Measurements from ENCODE around the gene DMPK.
"Not testable (repeated sequence)": the region's sequence is repeated elsewhere in the genome, so short reads cannot be mapped to it uniquely, and the experiment has no call there.

DMPK gene

DNA sequence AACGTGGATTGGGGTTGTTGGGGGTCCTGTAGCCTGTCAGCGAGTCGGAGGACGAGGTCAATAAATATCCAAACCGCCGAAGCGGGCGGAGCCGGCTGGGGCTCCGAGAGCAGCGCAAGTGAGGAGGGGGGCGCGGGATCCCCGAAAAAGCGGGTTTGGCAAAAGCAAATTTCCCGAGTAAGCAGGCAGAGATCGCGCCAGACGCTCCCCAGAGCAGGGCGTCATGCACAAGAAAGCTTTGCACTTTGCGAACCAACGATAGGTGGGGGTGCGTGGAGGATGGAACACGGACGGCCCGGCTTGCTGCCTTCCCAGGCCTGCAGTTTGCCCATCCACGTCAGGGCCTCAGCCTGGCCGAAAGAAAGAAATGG, 12.5 kb downstream of the DMPK start:
- peak in 1 of 2 donors; percentile 29 for DNase-seq (ENCODE audit: low read depth in 2 of 2)

DNA sequence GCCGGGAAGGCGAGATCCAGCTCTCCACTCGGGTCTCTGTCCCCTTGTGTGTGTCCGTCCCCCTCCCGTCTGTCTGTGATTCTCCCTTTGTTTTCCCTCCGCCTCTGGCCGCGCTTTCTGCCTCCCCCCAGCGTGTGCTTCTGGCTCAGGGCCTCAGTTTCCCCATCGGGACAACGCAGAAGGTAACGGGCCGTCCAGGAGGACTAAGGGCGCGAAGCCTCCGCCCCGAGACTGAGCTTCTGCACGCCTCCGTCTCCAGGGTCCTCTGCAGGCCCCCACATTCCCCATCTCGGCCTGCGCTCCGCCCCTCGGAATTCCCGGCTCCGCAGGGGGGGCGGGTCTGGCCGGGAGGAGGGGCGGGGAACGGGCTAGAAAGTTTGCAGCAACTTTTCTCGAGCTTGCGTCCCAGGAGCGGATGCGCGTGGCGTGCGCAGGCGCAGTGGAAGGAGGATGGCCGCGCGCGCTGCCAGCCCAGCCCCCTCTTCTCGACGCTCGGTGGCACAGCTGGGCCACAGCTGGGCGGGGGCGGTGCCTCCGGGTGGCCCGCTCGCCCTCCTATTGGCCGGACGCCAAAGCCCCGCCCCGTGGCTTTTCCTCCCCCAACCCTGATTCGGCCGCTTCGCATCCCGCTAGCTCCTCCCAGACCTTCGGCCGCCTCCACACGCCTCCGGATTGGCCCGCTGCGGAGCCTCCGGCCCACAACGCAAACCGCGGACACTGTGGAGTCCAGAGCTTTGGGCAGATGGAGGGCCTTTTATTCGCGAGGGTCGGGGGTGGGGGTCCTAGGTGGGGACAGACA, 13.1 kb downstream of the DMPK start, which contains the start of gene SIX5:
Gene SIX5 (minus strand): TSS at position 269 of the 799 bp plus-strand sequence. CDS start 408 bp downstream, outside the sequence.
- DNase-seq (ENCODE audit: low read depth in 2 of 2) = peak; percentile 82 to 86

DNA sequence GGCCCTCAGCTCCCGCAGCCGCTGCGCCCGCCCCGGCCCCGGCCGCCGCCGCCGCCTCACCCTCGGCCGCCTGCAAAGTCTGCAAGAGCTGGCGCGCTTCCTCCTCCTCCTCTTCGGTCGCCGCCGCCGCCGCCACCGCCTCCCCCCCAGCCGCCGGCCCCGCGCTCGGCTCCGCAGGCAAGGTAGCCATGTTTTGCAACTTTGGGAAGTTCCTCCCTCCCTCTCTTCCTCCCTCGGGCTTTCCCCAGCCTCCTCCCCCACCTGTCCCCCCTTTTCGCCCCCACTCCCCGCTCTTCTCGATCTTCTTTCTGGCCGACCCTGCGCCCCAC, 13.7 kb downstream of the DMPK start:
- DNase-seq (ENCODE audit: low read depth in 2 of 2) = no peak

DNA sequence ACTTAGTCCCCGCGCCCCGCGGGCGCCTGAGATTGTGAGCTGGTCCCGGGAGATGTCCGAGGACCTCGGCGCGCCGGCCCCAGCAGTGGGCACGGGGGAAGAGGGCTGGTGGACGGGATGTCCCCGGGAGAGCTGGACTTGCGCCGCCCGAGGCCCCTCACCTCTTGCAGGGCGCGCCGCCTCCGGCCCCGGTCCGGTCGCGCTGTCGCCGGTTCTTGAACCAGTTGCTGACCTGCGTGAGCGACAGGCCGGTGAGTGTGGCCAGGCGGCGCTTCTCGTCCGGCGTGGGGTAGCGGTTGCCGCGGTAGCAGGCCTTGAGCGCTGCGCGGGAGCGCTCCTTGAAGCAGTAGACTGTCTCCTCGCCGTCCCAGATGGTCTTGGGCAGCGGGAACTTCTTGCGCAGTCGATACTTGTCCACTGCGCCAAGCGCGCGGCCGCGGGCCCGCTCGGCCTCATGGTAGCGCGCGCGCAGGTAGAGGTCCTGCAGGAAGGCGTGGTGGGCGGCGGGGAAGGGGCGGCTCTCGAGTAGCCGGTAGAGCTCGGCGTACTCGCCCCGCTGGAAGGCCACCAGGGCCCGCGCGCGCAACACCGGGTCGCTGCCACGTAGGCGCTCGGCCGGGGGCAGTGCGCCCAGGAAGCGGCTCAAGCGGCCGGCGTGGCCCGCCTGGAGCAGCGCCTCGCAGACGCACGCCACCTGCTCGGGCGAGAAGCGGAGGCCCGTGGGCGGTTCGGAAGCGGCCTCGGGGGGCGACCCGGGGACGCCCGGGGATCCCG, 14.2 kb downstream of the DMPK start:
- no peak for DNase-seq (ENCODE audit: low read depth in 2 of 2)

DNA sequence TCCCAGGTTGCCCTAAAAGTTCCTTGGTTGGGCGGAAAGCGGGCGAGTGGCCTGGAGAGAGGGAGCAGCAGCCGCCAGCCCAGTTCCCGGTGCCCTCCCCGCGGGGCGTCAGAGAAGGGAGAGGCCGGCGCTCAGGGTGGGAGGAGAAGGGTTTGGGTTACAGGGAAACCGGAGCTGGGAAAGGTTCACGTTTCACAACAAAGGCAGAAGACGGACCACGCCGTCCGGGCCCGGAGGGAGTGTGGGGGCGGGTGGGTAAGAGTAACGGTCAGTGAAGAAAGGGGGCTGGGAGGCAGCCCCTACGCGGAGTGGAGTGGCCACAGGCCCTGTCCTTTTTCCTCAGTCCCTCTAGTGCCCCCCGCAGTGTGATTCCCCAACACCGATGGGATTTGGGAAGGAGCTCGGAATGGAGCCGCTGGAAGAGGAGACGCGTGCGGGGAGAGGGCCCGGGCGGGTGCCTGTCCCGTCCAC, 14.8 kb downstream of the DMPK start:
- no peak for DNase-seq (ENCODE audit: low read depth in 2 of 2)

DNA sequence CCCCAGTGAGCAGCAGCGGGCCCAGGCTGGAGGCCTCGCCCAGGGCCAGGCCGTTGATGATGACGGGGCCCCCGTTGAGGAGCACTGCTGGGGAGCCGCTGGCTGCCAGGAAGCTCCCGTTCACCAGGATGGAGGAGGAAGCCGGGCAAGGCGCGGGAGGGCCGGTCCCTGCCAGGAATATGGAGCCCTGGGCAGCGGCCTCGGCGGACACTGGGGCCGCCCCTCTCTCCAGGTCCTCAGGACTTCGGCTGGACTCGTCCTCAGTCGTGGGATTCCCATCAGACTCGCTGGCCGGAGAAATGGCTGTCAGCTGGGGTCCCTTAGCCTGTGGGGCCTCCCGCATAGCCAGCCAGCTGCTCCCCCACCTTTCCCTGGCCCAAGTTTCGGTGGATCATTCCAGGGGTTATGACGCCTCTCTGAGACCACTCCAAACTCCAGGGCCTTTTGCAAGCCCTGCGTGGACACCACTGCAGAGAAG, 15.4 kb downstream of the DMPK start:
- DNase-seq (ENCODE audit: low read depth in 2 of 2) = no peak

DNA sequence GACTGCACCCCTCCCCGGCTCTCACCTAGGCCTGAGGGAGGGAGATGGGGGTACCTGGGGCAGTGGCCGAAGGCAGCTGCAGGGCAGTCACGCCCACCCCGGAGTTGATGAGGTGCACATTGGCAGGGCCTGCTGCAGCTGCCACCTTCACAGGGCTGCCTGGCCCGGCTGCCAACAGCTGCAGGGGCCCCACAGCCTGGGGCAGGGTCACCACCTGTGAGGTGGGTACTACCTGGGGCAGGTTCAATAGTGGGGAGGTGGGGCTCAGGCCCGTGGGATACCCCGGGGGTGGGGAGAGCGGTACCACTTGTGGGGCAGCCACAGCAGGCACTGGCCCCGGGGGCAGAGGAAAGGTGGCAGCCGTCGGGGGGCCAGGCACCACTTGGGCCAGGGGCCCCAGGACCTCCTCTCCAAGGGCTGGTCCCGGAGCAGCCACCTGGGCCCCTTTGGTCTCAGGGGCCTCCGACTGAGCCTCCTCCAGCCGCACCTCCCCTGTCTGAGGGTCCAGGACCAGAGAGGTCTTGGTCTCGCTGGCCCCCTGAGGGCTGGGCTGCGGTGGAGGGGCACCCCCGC, 15.9 kb downstream of the DMPK start:
- DNase-seq (ENCODE audit: low read depth in 2 of 2) = no peak

DNA sequence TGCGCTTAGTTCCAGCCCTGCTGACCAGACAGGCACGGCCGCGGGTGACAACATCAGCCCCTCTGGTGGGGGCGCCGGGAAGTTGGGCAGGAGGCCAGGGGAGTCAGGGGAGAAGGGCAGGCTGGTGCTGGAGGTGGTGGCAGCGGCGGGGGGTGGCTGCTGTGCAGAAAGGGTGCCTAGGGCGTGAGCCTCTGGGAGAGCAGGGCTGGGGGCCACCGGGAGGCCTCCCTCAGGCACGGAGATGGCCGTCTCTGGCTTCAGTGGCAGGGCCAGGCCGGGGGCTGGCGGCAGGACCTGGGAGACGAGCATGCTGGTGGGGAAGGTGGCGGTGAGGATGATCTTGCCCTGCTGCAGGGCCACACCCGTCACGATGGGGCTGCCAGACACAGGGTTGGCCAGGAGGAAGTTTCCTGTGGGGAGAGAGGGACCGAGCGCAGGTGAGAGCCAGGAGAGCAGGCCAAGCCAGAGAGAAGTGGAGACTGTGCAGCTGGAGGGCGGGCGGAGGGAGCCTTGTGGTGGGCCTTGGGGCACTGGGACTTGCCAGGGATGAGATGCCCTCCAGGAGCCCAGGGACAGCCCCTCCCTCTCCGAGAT, 16.5 kb downstream of the DMPK start:
- no peak for DNase-seq (ENCODE audit: low read depth in 2 of 2)

DNA sequence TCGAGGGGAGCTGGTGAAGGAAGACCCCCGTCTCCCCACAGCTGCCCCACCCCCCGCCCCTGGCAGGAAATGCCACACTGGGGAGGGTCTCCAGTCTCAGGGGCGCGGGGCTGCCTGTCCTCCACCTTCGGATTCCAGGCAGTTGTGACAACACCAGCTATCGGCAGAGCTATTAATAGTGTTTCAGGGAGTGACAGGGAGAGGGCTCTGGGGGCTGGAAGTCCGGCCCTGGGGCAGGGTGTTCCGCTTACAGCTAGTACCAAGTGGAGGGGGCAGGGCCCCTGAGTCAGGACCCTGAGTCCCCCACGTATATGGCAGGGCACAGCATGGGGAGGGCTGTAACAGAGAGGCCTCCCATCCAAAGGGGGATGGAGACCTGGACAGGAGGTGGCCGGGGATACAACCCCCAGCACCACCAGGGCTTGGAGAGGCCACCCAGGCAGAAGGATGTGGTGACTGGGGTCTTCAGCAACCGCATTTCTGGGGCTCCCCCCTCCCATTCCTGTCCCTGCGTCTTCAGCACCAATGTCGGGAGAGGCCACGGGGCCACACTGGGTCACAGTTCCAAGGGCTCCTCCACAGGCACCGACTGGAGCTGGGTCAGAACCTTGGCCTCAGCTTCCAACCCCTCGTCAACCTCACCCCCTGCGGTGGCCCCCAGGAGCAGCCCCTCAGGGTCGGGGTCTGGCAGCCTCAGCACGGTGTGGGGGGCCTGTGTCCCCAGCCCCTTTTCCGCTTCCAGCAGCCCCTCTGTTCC, 17.2 kb downstream of the DMPK start:
- DNase-seq (ENCODE audit: low read depth in 2 of 2) = no peak

DNA sequence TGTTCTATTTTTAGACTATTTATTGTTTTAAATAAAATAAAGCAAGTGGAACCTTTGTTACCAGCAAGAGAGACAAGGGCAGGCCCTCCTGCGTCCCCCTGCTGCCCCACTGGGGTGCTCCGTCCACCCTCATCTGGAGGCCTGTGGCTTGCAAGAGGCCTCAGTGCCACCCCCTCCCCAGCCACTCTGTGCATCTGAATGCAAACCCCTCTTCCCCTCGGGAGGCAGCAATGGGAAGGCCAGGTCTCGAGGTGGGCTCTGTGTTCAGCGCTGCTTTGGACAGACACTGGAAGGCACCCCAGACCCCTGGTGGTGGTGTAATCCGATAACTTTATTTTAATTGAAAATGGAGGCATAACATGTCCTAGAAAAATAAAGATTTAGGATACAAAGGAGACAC, 17.8 kb downstream of the DMPK start:
- DNase-seq (ENCODE audit: low read depth in 2 of 2) = no peak

DNA sequence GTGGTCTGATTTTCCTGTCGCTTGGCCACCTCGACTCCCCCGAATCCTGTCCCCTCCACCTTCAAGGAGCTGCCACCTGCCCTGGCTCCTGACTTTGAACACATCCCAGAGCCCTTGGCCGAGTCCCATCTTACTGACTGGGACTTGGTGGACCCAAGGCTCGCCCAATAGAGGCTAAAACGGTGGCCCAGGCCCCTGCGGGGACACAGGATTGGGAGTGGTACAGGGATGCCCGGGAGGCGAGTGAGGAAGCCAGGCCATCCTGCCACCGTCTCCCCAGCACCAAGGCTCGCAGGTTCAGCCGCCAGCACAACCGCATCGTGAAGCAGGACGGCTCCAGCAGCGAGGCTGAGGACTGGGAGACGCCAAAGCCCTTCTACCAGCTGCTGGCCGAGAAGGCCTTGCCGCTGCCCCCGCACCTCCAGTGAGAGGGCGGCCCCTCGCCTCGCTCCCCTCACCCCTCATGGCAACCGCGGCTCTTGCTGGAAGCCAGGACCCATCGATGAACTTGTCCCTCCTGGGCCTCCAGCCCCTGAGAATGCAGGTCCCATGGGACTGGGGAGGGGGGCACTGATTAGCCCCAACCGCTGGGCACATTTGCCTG, 18.5 kb downstream of the DMPK start:
- DNase-seq (ENCODE audit: low read depth in 2 of 2) = no peak

DNA sequence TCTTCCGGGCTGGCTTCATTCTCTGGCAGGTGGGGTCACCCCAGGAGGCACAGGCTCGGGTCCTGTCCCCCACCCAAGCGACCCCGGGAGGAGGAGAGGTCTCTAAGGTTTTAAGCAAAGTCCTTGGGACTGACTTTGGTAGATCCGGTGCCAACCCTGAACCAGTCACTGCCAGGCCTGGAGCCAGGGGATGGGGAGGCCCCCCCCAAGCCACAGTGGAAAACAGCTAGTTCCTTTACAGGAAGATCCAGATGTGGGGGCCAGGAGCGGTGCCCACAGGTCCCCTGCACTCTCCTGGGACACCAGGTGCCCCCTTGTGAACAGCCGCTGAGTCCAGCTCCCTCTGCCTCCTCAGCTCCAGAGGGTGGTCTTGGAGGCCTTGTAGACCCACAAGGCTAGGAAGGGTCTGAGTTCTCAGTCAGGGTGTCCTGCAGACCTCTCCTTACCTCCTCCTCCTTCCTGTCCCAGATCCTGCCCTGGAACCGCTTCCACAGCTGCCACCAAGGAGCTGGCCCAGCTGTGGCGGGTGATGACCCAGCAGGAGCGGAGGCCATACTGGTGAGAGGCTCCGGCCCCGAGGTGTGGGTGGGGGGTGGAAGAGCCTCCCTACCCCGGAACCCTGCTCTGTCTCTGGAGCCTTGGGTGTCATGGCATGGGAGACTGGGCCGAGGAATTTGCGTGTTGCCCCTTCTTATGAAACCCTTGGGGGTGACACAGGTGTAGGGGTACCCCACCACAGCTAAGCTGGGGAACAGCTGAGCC, 19.2 kb downstream of the DMPK start:
- no peak for DNase-seq (ENCODE audit: low read depth in 2 of 2)

DNA sequence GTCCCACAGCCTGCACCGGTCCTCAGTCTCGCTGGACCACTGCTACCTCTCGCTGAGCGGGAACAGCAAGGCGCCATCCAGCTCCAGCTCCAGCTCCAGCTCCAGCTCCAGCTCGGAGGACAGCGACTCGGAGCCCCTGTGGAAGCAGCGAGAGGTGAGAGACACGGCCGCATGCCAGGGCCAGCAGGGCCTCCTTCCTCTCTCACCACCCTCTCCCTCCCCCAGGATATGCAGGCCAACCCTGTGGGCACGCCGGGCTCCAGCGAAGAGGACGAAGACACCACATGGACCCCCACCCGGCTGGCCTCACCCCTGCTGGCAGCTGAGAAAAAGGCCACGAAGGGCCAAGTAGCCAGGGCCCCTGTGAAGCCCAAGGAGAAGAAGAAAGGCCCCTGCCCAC, 20.6 kb downstream of the DMPK start:
- no peak for DNase-seq (ENCODE audit: low read depth in 2 of 2)

DNA sequence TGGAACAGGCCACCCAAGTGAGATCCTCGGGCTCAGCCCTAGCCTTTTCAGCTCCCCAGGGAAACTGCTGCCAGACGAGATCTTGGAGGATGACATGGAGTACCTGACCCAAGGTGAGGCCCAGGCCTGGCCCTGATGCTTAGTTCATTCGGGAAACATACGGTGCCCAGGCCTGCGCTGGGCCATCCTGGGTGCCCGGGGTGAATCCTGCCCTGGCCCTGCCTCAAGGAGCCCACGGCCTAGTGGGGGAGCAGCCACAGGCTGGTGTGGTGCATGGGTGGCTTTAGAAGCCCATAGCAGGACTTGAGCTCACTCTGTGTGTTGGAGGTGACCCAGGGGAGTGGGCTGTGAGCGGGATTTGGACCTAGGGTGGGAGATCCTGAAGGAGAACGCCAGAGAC, 23.4 kb downstream of the DMPK start:
- DNase-seq (ENCODE audit: low read depth in 2 of 2) = no peak

DNA sequence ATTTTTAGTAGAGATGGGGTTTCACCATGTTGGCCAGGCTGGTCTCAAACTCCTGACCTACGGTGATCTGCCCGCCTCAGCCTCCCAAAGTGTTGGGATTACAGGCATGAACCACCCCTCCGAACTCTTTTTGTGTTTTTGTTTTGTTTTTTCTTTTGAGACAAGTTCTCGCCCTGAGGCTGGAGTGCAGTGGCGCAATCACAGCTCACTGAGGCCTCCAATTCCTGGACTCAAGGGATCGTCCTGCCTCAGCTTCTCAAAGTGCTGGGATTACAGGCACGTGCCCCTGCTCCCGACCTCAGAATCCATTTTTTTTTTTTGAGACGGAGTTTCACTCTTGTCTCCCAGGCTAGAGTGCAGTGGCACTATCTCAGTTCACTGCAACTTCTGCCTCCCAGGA, 24.6 kb downstream of the DMPK start:
- DNase-seq (ENCODE audit: low read depth in 2 of 2) = no peak

DNA sequence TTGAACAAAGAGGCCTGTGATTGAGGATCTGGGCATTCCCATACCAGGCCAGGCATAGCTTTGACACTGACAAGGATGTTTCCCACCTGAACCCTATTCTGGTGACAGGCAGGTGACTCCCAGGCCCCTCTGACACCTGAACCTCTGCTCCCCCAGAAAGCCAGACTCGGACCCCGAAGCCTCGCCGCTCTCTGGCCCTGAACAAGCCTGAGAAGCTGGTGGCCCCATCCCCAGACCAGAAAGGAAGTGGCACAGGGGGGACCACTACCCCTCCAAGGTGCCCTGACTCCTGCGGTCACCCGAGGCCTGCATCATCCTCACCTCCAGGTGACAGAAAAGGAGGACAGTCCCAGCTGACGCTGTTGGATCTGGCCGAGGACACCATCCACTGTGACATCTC, 28.0 kb downstream of the DMPK start:
- no peak for DNase-seq (ENCODE audit: low read depth in 2 of 2)

DNA sequence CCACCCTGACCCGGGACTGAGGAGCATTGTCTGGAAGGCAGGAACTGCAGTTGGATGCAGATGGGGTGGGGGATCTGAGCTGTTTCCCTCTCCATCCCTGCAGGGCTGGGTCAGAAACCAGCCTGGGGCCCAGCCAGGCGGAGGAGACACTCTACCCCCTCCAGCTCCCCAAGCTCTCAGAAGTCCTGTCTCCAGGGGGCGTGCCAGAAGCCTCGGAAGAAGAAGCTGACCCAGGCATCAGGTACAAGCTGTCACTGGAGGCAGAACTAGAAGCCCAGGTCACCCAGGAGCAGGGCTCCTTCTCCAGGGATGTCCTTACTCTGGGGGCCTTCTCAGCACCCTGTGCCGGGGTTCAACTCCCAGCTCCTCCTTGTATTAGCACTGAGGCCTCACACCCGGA, 28.7 kb downstream of the DMPK start:
- DNase-seq (ENCODE audit: low read depth in 2 of 2) = no peak

DNA sequence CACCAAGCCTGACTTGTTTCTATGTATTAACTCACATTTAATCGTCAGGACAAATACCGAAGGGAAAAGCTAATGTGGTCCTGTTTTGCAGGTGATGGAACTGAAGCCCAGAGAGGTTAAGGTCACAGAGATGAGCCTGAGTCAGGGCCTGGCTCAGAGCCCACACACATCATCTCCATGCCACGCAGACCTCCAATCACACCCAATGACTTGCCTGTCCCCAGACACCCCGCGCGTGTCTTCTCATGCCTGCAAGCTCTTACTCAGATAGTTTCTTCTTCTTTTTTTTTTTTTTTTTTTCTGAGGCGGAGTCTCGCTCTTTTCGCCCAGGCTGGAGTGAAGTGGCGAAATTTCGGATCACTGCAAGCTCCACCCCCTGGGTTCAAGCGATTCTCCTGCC, 29.7 kb downstream of the DMPK start:
- no peak for DNase-seq (ENCODE audit: low read depth in 2 of 2)

DNA sequence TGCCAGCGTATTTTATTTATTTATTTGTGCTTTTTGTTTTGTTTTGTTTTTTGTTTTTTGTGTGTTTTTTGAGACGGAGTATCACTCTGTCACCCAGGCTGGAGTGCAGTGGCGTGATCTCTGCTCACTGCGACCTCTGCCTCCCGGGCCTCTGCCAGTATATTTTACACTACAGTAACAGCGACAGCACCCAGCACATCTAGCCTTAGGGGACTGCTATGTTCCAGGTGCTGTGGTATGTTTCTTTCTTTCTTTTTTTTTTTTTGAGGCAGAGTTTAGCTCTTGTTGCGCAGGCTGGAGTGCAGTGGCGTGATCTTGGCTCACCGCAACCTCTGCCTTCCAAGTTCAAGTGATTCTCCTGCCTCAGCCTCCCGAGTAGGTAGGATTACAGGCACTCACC, 30.8 kb downstream of the DMPK start:
- DNase-seq (ENCODE audit: low read depth in 2 of 2) = not testable (repeated sequence)

DNA sequence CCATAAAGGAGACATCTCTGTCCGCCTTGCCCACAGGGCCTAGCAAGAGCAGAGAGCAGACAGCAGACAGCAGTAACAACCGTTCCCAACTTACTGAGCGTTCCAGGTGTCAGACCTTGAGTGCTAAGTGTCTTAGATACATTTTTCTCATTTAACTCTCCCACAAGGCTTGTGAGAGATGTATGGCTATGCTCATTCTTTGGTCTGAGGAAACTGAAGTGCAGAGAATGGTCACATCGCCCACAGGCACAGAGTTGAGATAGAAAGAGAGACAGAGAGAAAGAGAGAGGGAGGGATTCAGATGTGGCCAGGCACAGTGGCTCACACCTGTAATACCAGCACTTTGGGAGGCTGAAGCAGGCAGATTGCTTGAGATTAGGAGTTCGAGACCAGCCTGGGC, 34.8 kb downstream of the DMPK start:
- no peak for DNase-seq (ENCODE audit: low read depth in 2 of 2)
